CD4-positive, alpha-beta memory T cell (primary cell): ENCODE data around the gene S100B. TPM values are rescaled to one million over a fixed set of nuclear protein-coding genes. Genes with fewer than 3 reads are reported as not detected.

Source experiments
- CTCF ChIA-PET: fragments of 350-600 bp; sonication (Branson Sonifier 250); formaldehyde crosslinking; loops from one replicate; lab custom pipeline; 2021; ENCODE audit warnings: inconsistent platforms; ENCODE audit not compliant: partially characterized antibody; lab: Charles Lee
- POLR2A ChIA-PET: fragments of 350-600 bp; sonication (Branson Sonifier 250); formaldehyde crosslinking; loops from one replicate; lab custom pipeline; 2021; ENCODE audit not compliant: partially characterized antibody; lab: Charles Lee
- DNase-seq, 5 donors: peaks; one replicate each; pipeline versions ENCODE4 v3.0.0 to v3.0.0-alpha.2; 2020 to 2022; ENCODE audit warnings: mixed read lengths in 1 of 5
- H3K27ac ChIP-seq: one replicate; pipeline ENCODE4 v1.7.0; 2013; ENCODE audit warnings: low read depth, low read length
- H3K27me3 ChIP-seq: 2 replicates; pipeline ENCODE4 v1.7.0; 2013; ENCODE audit warnings: mild to moderate bottlenecking, low read length, moderate library complexity; ENCODE audit not compliant: insufficient read depth
- H3K36me3 ChIP-seq: 2 replicates; pipeline ENCODE4 v1.7.0; 2013; ENCODE audit warnings: mild to moderate bottlenecking, low read length, moderate library complexity; ENCODE audit not compliant: insufficient read depth
- H3K4me1 ChIP-seq: 2 replicates; pipeline ENCODE4 v1.7.0; 2013; ENCODE audit warnings: mild to moderate bottlenecking, low read length, moderate library complexity; ENCODE audit not compliant: insufficient read depth
- H3K4me3 ChIP-seq, 2 donors: one replicate each; pipeline ENCODE4 v1.7.0; 2013; ENCODE audit warnings: low read length in 2 of 2, mild to moderate bottlenecking in 1 of 2
- H3K9me3 ChIP-seq, 2 donors: one replicate each; pipeline ENCODE4 v1.7.0; 2013; ENCODE audit warnings: low read length in 2 of 2, control low read depth in 1 of 2; ENCODE audit not compliant: control insufficient read depth in 1 of 2
- H3K27ac Mint-ChIP-seq, 7 donors: one replicate each; pipeline ENCODE4 v1.8.0; 2020 to 2021; ENCODE audit warnings: mixed read lengths in 7 of 7, mild to moderate bottlenecking in 6 of 7, inconsistent platforms in 3 of 7, moderate library complexity in 3 of 7
- H3K27me3 Mint-ChIP-seq, 2 donors: one replicate each; pipeline ENCODE4 v1.8.0; 2020 to 2021; ENCODE audit warnings: mixed read lengths in 2 of 2
- H3K36me3 Mint-ChIP-seq, 2 donors: one replicate each; pipeline ENCODE4 v1.8.0; 2020 to 2021; ENCODE audit warnings: mixed read lengths in 2 of 2, inconsistent platforms in 1 of 2, mild to moderate bottlenecking in 1 of 2
- H3K4me1 Mint-ChIP-seq, 4 donors: one replicate each; pipeline ENCODE4 v1.8.0; 2020 to 2021; ENCODE audit warnings: mixed read lengths in 4 of 4, mild to moderate bottlenecking in 1 of 4
- H3K4me3 Mint-ChIP-seq, 8 donors: one replicate each; pipeline ENCODE4 v1.8.0; 2020 to 2021; ENCODE audit warnings: mixed read lengths in 8 of 8, mild to moderate bottlenecking in 7 of 8, moderate library complexity in 6 of 8, inconsistent platforms in 3 of 8
- H3K9me3 Mint-ChIP-seq, 8 donors: one replicate each; pipeline ENCODE4 v1.8.0; 2020 to 2021; ENCODE audit warnings: mixed read lengths in 8 of 8, mild to moderate bottlenecking in 5 of 8, inconsistent platforms in 3 of 8, moderate library complexity in 1 of 8
- intact Hi-C: fragments of 100-400 bp; cut with micrococcal nuclease; formaldehyde crosslinking; loops from one replicate; pipeline ENCODE4 v1.15.1; 2023
- polyA plus RNA-seq, 2 donors: library from polyadenylated mRNA; unstranded; fragments of 300-500 nt; fragmentation: Illumina TruSeq; gene quantifications; one replicate each; pipeline ENCODE4 v1.2.3, GENCODE V29; 2021
- total RNA-seq, 2 experiments: library from RNA; stranded (reverse); gene quantifications; one replicate each; pipeline ENCODE4 v1.2.3, GENCODE V29; 2021

The S100B gene
- total and polyA plus RNA-seq, 4 experiments from 2014 or later, result 0.54 to 0.73 TPM; not detected in 2

- Mint-ChIP-seq H3K27ac (peak overlapping the region; percentile 87 to 97 (median 93)), H3K27me3 (peaks cover 0 to 2% of the 10 kb centered on the region in 2 donors), H3K36me3 (peaks cover 4 to 7% of the 10 kb centered on the region in 2 donors), H3K9me3 (peaks cover 0 to 16% (median 9%) of the 10 kb centered on the region in 8 donors), H3K4me1 (peaks cover 28 to 72% (median 45%) of the 10 kb centered on the region in 4 donors), H3K4me3 (peak overlapping the region in 7 of 8 donors; percentile 58 to 83 (median 72))
- peak; percentile 61 to 79 (median 68) for DNase-seq
- ChIA-PET CTCF (no interaction called here), POLR2A (interaction anchor here (0.6 to 7.1 kb wide), 6 partner anchors 13 to 163 kb away, joined by 3 to 76 read pairs (median 10); partner anchors contain the start of genes DIP2A and PRMT2)
- Histone ChIP-seq H3K27ac (peak overlapping the region; percentile 44), H3K9me3 (peaks cover 0 to 4% of the 10 kb centered on the region in 2 donors), H3K4me1 (peaks cover 45% of the 10 kb centered on the region), H3K27me3 (no peaks in the 10 kb centered on the region), H3K36me3 (no peaks in the 10 kb centered on the region), H3K4me3 (no peak overlapping the region)
- intact Hi-C loops, result loop anchor here (1.0 kb wide), 1 partner anchor 14 kb away; no protein-coding TSS in a partner anchor
Observed at GRCh38 chr21:46622226-46622625, 17.3 kb upstream of the S100B start.

GRCh38 chr21:46621457-46622182 lies 16.7 kb upstream of the S100B start:
- peaks cover 24 to 66% (median 40%) of the 10 kb centered on the region in 4 donors for H3K4me1 Mint-ChIP-seq
- H3K27me3 Mint-ChIP-seq, result peaks cover 0 to 2% of the 10 kb centered on the region in 2 donors
- intact Hi-C loops, result loop anchor here (1.0 kb wide), 1 partner anchor 15 kb away; no protein-coding TSS in a partner anchor
- H3K27ac Mint-ChIP-seq, result peak overlapping the region; percentile 87 to 97 (median 93)
- Histone ChIP-seq H3K36me3 (no peaks in the 10 kb centered on the region), H3K9me3 (peaks cover 0 to 4% of the 10 kb centered on the region in 2 donors), H3K27ac (peak overlapping the region; percentile 44), H3K4me3 (no peak overlapping the region), H3K27me3 (no peaks in the 10 kb centered on the region), H3K4me1 (peaks cover 39% of the 10 kb centered on the region)
- H3K9me3 Mint-ChIP-seq, result peaks cover 0 to 16% (median 9%) of the 10 kb centered on the region in 8 donors
- POLR2A ChIA-PET, result interaction anchor here (1.1 to 7.1 kb wide), 6 partner anchors 14 to 163 kb away, joined by 3 to 76 read pairs (median 10); partner anchors contain the start of genes DIP2A and PRMT2
- peak overlapping the region in 7 of 8 donors; percentile 8 to 83 (median 72) for H3K4me3 Mint-ChIP-seq
- peaks cover 4 to 5% of the 10 kb centered on the region in 2 donors for H3K36me3 Mint-ChIP-seq
- CTCF ChIA-PET, result interaction anchor here (0.9 kb wide), 1 partner anchor 12 kb away, joined by 3 read pairs; no protein-coding TSS in a partner anchor
- peak in 3 of 5 donors; percentile 29 to 48 (median 33) for DNase-seq

- peak overlapping the region; percentile 10 to 97 (median 88) for H3K27ac Mint-ChIP-seq
- CTCF ChIA-PET, result interaction anchor here (0.9 kb wide), 1 partner anchor 13 kb away, joined by 3 read pairs; no protein-coding TSS in a partner anchor
- Histone ChIP-seq H3K9me3 (peaks cover 0 to under 1% of the 10 kb centered on the region in 2 donors), H3K27ac (no peak overlapping the region), H3K36me3 (no peaks in the 10 kb centered on the region), H3K4me3 (no peak overlapping the region), H3K4me1 (peaks cover 32% of the 10 kb centered on the region), H3K27me3 (no peaks in the 10 kb centered on the region)
- H3K9me3 Mint-ChIP-seq, result peaks cover 0 to 8% (median 4%) of the 10 kb centered on the region in 8 donors
- H3K4me3 Mint-ChIP-seq, result peak overlapping the region in 2 of 8 donors; percentile 24 to 72
- intact Hi-C loops, result no loop called here
- POLR2A ChIA-PET, result interaction anchor here (1.1 to 7.1 kb wide), 4 partner anchors 14 to 159 kb away, joined by 3 to 76 read pairs (median 14); partner anchors contain the start of gene PRMT2
- H3K4me1 Mint-ChIP-seq, result peaks cover 21 to 63% (median 37%) of the 10 kb centered on the region in 4 donors
- DNase-seq, result no peak
- H3K36me3 Mint-ChIP-seq, result no peaks in the 10 kb centered on the region
- H3K27me3 Mint-ChIP-seq, result peaks cover 0 to 2% of the 10 kb centered on the region in 2 donors
Observed at GRCh38 chr21:46620846-46621245, 16.0 kb upstream of the S100B start.

- H3K36me3 ChIP-seq, result no peaks in the 10 kb centered on the region
- ChIA-PET CTCF (no interaction called here), POLR2A (interaction anchor here (7.1 kb wide), 1 partner anchor 15 kb away, joined by 76 read pairs; the partner anchor contains the start of gene PRMT2)
- Mint-ChIP-seq H3K9me3 (peaks cover 0 to 3% (median 0%) of the 10 kb centered on the region in 8 donors), H3K4me3 (no peak overlapping the region), H3K27me3 (peaks cover 0 to 2% of the 10 kb centered on the region in 2 donors), H3K4me1 (peaks cover 18 to 56% (median 34%) of the 10 kb centered on the region in 4 donors), H3K36me3 (no peaks in the 10 kb centered on the region), H3K27ac (peak overlapping the region in 2 of 7 donors; percentile 36 to 87)
- no peaks in the 10 kb centered on the region for H3K9me3 ChIP-seq
- no peaks in the 10 kb centered on the region for H3K27me3 ChIP-seq
- intact Hi-C loops, result no loop called here
- peaks cover 32% of the 10 kb centered on the region for H3K4me1 ChIP-seq
- no peak overlapping the region for H3K4me3 ChIP-seq
- no peak for DNase-seq
- no peak overlapping the region for H3K27ac ChIP-seq
Observed at GRCh38 chr21:46619846-46620245, 15.0 kb upstream of the S100B start.

GRCh38 chr21:46618738-46619379 lies 14.0 kb upstream of the S100B start:
- no peaks in the 10 kb centered on the region for H3K36me3 ChIP-seq
- H3K4me3 ChIP-seq, result no peak overlapping the region
- Mint-ChIP-seq H3K27ac (peak overlapping the region in 2 of 7 donors; percentile 31 to 62), H3K9me3 (peaks cover 0 to 3% (median 0%) of the 10 kb centered on the region in 8 donors), H3K4me1 (peaks cover 18 to 48% (median 34%) of the 10 kb centered on the region in 4 donors), H3K36me3 (no peaks in the 10 kb centered on the region), H3K4me3 (no peak overlapping the region), H3K27me3 (peaks cover 0 to 2% of the 10 kb centered on the region in 2 donors)
- no peak overlapping the region for H3K27ac ChIP-seq
- peaks cover 32% of the 10 kb centered on the region for H3K4me1 ChIP-seq
- POLR2A ChIA-PET, result interaction anchor here (1.5 to 7.1 kb wide), 2 partner anchors 13 to 16 kb away, joined by 4 to 76 read pairs; partner anchors contain the start of genes PRMT2 and S100B
- no peak for DNase-seq
- no peaks in the 10 kb centered on the region for H3K27me3 ChIP-seq
- no peaks in the 10 kb centered on the region for H3K9me3 ChIP-seq
- intact Hi-C loops, result no loop called here
- CTCF ChIA-PET, result no interaction called here

- Histone ChIP-seq H3K4me3 (no peak overlapping the region), H3K36me3 (no peaks in the 10 kb centered on the region), H3K4me1 (peaks cover 23% of the 10 kb centered on the region), H3K27ac (no peak overlapping the region), H3K9me3 (no peaks in the 10 kb centered on the region), H3K27me3 (no peaks in the 10 kb centered on the region)
- no peak for DNase-seq
- Mint-ChIP-seq H3K4me3 (no peak overlapping the region), H3K36me3 (no peaks in the 10 kb centered on the region), H3K27me3 (peaks cover 0 to 2% of the 10 kb centered on the region in 2 donors), H3K4me1 (peaks cover 14 to 39% (median 28%) of the 10 kb centered on the region in 4 donors), H3K27ac (no peak overlapping the region), H3K9me3 (peaks cover 0 to 3% (median 0%) of the 10 kb centered on the region in 8 donors)
- ChIA-PET CTCF (no interaction called here), POLR2A (interaction anchor here (1.5 to 7.1 kb wide), 2 partner anchors 12 to 18 kb away, joined by 4 to 76 read pairs; partner anchors contain the start of genes PRMT2 and S100B)
- intact Hi-C loops, result no loop called here
Observed at GRCh38 chr21:46617267-46618051, 12.6 kb upstream of the S100B start.
